GM21825 (cell line): ENCODE data around the gene UGT3A1.
"Not testable (repeated sequence)": the region's sequence is repeated elsewhere in the genome, so short reads cannot be mapped to it uniquely, and the experiment has no call there.

Experiments
- ATAC-seq: cut with Tn5 transposase; IDR thresholded peaks from one replicate; pipeline ENCODE4 v1.9.1; 2021; ENCODE audit warnings: mild to moderate bottlenecking, moderate library complexity; ENCODE audit not compliant: unreplicated experiment

The UGT3A1 gene

GRCh38 chr5:35990941-35991611 lies at the start of gene UGT3A1:
TSS of gene UGT3A1 (minus strand) at chr5:35991390. CDS start at chr5:35991240, 150 bp downstream.
- ATAC-seq = no peak

GRCh38 chr5:36035696-36036095 lies 44.5 kb upstream of the UGT3A1 start:
- ATAC-seq = no peak

- ATAC-seq = not testable (repeated sequence)
Observed at GRCh38 chr5:36034536-36035134, 43.4 kb upstream of the UGT3A1 start.

- ATAC-seq = no peak
Observed at GRCh38 chr5:36033486-36033885, 42.3 kb upstream of the UGT3A1 start.

- no peak for ATAC-seq
Observed at GRCh38 chr5:36033047-36033446, 41.9 kb upstream of the UGT3A1 start.

- no peak for ATAC-seq
Observed at GRCh38 chr5:36031223-36031622, 40.0 kb upstream of the UGT3A1 start.

GRCh38 chr5:36029914-36030313 lies 38.7 kb upstream of the UGT3A1 start:
- ATAC-seq = no peak

GRCh38 chr5:36028816-36029465 lies 37.8 kb upstream of the UGT3A1 start:
- no peak for ATAC-seq

GRCh38 chr5:36027711-36028110 lies 36.5 kb upstream of the UGT3A1 start:
- no peak for ATAC-seq

GRCh38 chr5:36026706-36027465 lies 35.7 kb upstream of the UGT3A1 start:
- no peak for ATAC-seq

GRCh38 chr5:36022246-36022645 lies 31.1 kb upstream of the UGT3A1 start:
- ATAC-seq = not testable (repeated sequence)

GRCh38 chr5:36019584-36019983 lies 28.4 kb upstream of the UGT3A1 start:
- not testable (repeated sequence) for ATAC-seq

GRCh38 chr5:36017622-36018021 lies 26.4 kb upstream of the UGT3A1 start:
- no peak for ATAC-seq

GRCh38 chr5:36017004-36017403 lies 25.8 kb upstream of the UGT3A1 start:
- ATAC-seq = no peak

GRCh38 chr5:36013182-36013581 lies 22.0 kb upstream of the UGT3A1 start:
- no peak for ATAC-seq

- ATAC-seq = no peak
Observed at GRCh38 chr5:36009698-36010097, 18.5 kb upstream of the UGT3A1 start.

GRCh38 chr5:36007366-36007765 lies 16.2 kb upstream of the UGT3A1 start:
- ATAC-seq = no peak

- ATAC-seq = no peak
Observed at GRCh38 chr5:36006163-36006562, 15.0 kb upstream of the UGT3A1 start.

- ATAC-seq = no peak
Observed at GRCh38 chr5:36001032-36001431, 9.8 kb upstream of the UGT3A1 start.

GRCh38 chr5:35999547-35999946 lies 8.4 kb upstream of the UGT3A1 start:
- ATAC-seq = no peak

- no peak for ATAC-seq
Observed at GRCh38 chr5:35996076-35996475, 4.9 kb upstream of the UGT3A1 start.
